ENCODE results near the gene KCNH8.

DNA sequence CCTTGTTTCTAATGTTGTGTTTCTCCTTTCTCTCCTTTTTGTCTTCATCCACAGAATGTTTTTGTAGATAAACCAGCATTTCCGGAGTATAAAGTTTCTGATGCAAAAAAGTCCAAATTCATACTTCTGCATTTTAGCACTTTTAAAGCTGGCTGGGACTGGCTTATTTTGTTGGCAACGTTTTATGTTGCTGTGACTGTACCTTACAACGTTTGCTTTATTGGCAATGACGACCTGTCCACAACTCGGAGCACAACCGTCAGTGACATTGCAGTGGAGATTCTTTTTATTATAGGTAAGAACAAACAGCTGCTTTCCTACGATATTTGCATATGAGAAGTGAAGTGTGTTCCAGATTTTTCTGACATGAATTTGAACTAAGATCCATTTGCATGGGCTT is 199.4 kb downstream of the KCNH8 start:
- no peak for TF ChIP-seq EZH2phosphoT487 (IDR thresholded peaks at IDR 0.05; ENCODE audit: borderline replicate concordance, low read depth, low read length)
- no peak for TF ChIP-seq CTCF (conservative IDR thresholded peaks at IDR 0.05; ENCODE audit: low read length)

All from OCI-LY7 (cell line).